GM12872 (cell line): ENCODE results near the gene AADACL3.

ENCODE experiments used
- TF ChIP-seq, protein P1 (sequence below): IDR thresholded peaks from 3 replicates; pipeline ENCODE4 v1.5.1; 2011; ENCODE audit warnings: low read depth, mild to moderate bottlenecking, low read length, moderate library complexity; ENCODE audit not compliant: insufficient read depth

The AADACL3 gene

GRCh38 chr1:12760256-12760795 lies 44.4 kb downstream of the AADACL3 start:
- TF ChIP-seq, protein P1, sequence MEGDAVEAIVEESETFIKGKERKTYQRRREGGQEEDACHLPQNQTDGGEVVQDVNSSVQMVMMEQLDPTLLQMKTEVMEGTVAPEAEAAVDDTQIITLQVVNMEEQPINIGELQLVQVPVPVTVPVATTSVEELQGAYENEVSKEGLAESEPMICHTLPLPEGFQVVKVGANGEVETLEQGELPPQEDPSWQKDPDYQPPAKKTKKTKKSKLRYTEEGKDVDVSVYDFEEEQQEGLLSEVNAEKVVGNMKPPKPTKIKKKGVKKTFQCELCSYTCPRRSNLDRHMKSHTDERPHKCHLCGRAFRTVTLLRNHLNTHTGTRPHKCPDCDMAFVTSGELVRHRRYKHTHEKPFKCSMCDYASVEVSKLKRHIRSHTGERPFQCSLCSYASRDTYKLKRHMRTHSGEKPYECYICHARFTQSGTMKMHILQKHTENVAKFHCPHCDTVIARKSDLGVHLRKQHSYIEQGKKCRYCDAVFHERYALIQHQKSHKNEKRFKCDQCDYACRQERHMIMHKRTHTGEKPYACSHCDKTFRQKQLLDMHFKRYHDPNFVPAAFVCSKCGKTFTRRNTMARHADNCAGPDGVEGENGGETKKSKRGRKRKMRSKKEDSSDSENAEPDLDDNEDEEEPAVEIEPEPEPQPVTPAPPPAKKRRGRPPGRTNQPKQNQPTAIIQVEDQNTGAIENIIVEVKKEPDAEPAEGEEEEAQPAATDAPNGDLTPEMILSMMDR, result peak; percentile 58

- TF ChIP-seq, protein P1, result no peak
Measured at GRCh38 chr1:12761781-12762180, 45.9 kb downstream of the AADACL3 start.

GRCh38 chr1:12762766-12763165 lies 46.9 kb downstream of the AADACL3 start:
- TF ChIP-seq, protein P1, result no peak

DNA sequence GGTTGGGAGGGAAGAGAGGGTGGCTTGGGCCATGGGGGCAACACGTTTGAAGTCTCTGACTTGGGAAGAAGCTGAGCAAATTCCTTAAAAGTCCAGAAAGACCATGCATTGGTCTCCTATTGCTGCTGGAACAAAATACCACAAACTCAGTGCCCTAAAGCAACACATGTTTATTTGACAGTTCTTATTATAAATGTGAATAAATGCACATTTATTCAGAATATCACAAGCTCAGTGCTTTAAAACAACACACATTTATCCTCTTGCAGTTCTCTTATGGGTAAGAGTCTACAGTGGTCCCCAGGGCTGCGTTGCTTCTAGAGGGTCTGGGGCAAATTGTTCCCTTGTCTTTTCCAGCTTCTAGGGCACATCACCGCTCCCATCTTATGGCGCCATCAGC lies 47.6 kb downstream of the AADACL3 start:
- TF ChIP-seq, protein P1, result no peak

- TF ChIP-seq, protein P1, result no peak
Measured at GRCh38 chr1:12764016-12764415, 48.1 kb downstream of the AADACL3 start.

DNA sequence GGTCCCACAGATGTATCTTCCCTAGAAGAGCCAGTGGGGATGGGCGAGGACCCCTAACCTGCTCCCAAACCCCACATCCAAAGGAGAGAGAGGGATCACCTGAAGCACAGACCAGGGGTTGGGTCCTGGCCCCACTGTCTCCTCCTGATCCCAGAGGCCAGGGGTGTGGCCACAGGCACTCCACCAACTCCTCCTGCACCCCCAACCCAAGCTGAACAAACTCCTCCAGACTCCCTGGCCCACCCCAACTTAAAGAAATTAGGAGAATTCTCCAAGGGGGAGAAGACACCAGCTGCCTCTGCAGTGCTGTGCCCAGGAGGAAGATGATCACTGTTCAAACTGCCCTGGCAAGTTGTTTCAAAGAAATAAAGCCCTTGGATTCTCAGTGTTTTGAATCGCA lies 53.1 kb downstream of the AADACL3 start:
- TF ChIP-seq, protein P1, result no peak

- TF ChIP-seq, protein P1, result no peak
Measured at GRCh38 chr1:12769976-12770505, 54.1 kb downstream of the AADACL3 start.
